ENCODE results near the gene TPSAB1.

TPSAB1 gene

DNA sequence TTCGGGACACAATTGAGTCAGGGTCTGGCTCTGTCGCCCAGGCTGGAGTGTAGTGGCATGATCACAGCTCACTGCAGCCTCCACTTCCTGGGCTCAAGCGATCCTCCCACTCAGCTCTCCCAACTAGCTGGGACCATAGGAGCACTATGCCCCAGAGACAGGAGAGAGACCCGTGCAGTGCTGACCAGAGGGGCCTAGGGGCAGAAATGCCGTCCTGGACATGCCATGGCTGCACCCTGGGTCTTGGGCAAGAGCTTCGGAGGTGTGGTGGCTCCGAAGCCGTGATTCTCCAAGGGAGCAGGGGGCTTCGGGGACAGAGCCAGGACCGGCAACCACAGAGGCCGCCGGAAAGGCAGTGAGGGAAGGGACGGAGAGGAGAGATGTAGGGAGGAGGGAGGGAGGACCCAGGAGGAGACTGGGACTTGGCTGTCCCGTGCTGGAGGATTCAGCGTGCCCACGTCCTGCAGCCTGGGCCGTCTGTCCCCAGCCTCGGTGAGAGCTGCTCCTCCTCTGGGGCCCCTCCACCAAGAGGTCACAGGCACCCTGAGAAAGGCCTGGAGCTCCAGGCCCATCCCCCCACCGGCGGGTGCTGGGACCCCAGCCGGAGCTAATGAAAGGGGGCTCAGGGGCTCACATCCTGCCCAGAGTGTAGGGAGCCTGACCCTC is 37.2 kb downstream of the TPSAB1 start:
- no peak overlapping the region for H3K4me3 ChIP-seq (ENCODE audit: low read length)
- no peak overlapping the region for H3K27ac ChIP-seq (ENCODE audit: low read length)
- no peaks in the 10 kb centered on the region for H3K9me3 ChIP-seq (ENCODE audit: insufficient read depth, low read depth, low read length)
- no peaks in the 10 kb centered on the region for H3K4me1 ChIP-seq (ENCODE audit: insufficient read depth, low read length)
- no peak overlapping the region for H3K9ac ChIP-seq (ENCODE audit: low read depth, low read length)
- H3K27me3 ChIP-seq (ENCODE audit: insufficient read depth, low read length), result no peaks in the 10 kb centered on the region; the same call in 1 of the 2 replicates
- no peaks in the 10 kb centered on the region for H3K36me3 ChIP-seq (ENCODE audit: insufficient read depth, low read depth, low read length)

DNA sequence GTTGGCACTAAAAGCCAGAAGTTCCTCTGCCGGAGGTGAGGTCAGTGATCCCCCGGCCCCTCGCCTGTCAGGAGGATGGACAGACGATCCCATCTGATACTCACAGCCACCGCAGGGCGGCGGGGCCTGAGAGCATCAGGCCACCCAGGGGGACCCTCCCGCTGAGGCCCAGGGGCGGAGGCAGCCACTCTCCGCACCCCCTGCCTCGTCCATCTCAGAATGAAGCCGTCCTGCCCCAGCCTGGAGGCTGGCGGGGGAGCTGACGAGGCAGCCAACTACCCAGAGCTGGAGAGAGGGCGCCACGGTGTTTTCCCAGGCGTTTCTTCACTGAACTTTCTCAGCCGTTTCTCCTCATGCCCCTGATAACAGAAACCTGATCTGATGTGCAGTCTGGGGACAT is 38.0 kb downstream of the TPSAB1 start:
- Histone ChIP-seq H3K4me1 (ENCODE audit: insufficient read depth, low read length) (no peaks in the 10 kb centered on the region), H3K4me3 (ENCODE audit: low read length) (no peak overlapping the region), H3K36me3 (ENCODE audit: insufficient read depth, low read depth, low read length) (no peaks in the 10 kb centered on the region), H3K9me3 (ENCODE audit: insufficient read depth, low read depth, low read length) (no peaks in the 10 kb centered on the region), H3K9ac (ENCODE audit: low read depth, low read length) (no peak overlapping the region), H3K27ac (ENCODE audit: low read length) (no peak overlapping the region), H3K27me3 (ENCODE audit: insufficient read depth, low read length) (peaks cover under 1% of the 10 kb centered on the region; the same call in 1 of the 2 replicates)

DNA sequence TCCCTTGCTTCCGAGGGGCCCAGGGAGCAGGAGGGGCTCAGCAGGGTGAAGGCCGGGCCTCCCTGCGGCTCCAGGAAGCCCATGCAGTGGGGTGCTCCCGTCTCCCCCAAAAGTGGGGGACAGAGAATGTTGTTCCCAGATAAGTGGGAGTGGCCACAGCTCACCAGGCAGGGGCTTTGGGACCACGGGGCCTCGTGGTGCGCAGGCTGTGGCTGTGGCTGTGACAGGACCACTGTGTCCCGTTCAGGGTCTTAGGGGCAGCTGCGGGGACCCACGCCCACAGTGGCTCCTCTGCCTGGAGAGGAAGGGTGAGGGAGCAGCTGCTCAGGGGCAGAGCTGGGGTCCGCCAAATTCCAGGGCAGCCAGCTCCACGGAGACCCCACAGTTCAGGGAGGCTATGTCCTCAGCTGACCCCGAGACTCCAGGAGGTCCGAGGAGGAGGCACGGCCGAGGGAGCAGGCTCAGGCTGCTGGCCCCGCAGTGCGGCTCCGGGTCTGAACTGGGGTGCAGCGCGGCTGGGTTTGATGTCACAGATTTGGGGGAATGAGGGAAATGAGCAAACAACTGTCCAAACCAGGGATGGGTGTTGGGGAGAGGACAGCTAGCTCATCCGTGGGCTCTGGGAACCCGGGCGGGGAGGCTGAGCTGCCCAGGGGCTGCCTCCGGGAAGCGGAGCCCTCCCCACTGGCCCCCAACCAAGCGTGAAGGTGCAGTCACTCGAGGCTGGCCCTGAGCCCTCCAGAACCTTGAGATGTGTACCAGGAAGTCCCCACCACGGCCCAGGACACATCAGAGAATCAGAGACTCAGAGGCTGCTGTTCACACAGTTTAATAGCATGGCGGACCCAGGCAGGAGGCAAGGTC is 38.8 kb downstream of the TPSAB1 start:
- H3K9ac ChIP-seq (ENCODE audit: low read depth, low read length), result no peak overlapping the region
- no peaks in the 10 kb centered on the region for H3K4me1 ChIP-seq (ENCODE audit: insufficient read depth, low read length)
- H3K4me3 ChIP-seq (ENCODE audit: low read length), result no peak overlapping the region
- no peak overlapping the region for H3K27ac ChIP-seq (ENCODE audit: low read length)
- no peaks in the 10 kb centered on the region for H3K9me3 ChIP-seq (ENCODE audit: insufficient read depth, low read depth, low read length)
- H3K27me3 ChIP-seq (ENCODE audit: insufficient read depth, low read length), result peaks cover 6% of the 10 kb centered on the region; the same call in 1 of the 2 replicates
- H3K36me3 ChIP-seq (ENCODE audit: insufficient read depth, low read depth, low read length), result no peaks in the 10 kb centered on the region

DNA sequence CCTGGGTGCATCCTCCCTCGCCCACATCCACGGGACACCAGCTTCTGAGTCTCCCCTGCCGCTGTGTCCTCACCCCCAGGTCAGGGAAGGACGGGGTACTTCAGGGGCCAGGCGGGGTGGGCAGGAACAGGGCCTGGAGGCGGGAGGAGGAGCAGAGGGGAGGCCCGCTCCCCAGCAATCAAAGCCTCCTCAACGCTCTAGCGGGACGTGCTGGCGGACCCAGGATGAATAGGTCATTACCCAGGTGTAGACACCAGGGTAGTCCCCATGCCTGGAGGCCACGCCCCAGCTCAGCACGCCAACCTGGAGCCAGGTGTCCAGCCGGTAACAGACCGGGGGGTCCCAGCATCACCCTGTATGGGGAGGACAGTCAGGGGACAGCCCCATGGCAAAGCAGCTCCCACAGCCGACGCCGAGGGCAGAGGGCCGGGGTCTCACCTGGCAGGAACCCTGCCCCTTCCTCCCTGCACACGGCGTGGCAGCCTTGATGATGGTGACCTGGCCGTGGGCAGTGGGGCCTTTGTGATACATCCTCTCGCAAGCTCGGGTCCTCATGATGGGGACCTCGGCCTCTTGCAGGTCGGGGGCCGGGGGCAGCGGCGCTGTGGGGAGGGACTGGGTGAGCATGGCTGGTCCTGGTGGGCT is 39.6 kb downstream of the TPSAB1 start:
- H3K9me3 ChIP-seq (ENCODE audit: insufficient read depth, low read depth, low read length), result no peaks in the 10 kb centered on the region
- H3K27ac ChIP-seq (ENCODE audit: low read length), result no peak overlapping the region
- H3K36me3 ChIP-seq (ENCODE audit: insufficient read depth, low read depth, low read length), result no peaks in the 10 kb centered on the region
- H3K27me3 ChIP-seq (ENCODE audit: insufficient read depth, low read length), result peaks cover 6% of the 10 kb centered on the region; the same call in 1 of the 2 replicates
- H3K9ac ChIP-seq (ENCODE audit: low read depth, low read length), result no peak overlapping the region
- H3K4me3 ChIP-seq (ENCODE audit: low read length), result no peak overlapping the region
- H3K4me1 ChIP-seq (ENCODE audit: insufficient read depth, low read length), result no peaks in the 10 kb centered on the region

DNA sequence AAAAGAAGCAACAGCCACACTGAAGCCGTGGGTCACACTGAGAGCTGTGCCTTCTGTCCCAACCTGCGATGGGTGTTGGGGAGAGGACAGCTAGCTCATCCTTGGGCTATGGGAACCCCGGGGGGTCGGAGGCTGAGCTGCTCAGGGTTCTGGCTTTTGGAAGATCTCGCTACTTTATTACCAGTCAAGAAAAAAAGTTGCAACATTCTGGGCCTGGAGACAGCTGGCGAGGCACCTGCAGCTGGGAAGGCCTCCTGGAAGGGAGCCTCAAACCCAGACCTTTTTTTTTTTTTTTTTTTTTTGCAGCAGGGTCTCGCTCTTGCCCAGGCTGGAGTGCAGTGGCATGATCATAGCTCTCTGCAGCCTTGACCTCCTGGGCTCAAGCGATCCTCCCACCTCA is 40.3 kb downstream of the TPSAB1 start:
- H3K9me3 ChIP-seq (ENCODE audit: insufficient read depth, low read depth, low read length), result no peaks in the 10 kb centered on the region
- no peak overlapping the region for H3K27ac ChIP-seq (ENCODE audit: low read length)
- no peak overlapping the region for H3K9ac ChIP-seq (ENCODE audit: low read depth, low read length)
- peaks cover 6% of the 10 kb centered on the region; the same call in 1 of the 2 replicates for H3K27me3 ChIP-seq (ENCODE audit: insufficient read depth, low read length)
- no peak overlapping the region for H3K4me3 ChIP-seq (ENCODE audit: low read length)
- H3K36me3 ChIP-seq (ENCODE audit: insufficient read depth, low read depth, low read length), result no peaks in the 10 kb centered on the region
- H3K4me1 ChIP-seq (ENCODE audit: insufficient read depth, low read length), result no peaks in the 10 kb centered on the region

DNA sequence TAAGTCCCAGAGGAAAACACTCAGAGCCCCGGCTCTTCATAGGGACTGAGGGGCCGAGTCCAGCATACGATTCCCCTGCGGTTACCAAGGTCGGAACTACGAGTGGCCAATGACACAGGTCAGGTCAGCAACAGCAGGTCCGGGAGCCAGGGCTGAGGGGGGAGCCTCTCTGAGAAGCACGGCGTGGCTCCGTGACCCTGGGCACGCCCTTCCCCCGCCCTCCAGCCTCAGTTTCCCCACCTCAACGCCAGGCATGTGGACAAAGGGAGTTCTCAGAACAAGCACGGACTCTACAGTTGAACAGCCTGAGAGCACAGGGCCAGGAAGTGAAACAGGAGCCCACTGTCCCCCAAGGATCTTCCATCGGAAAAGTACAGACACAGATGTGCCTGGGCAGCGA is 41.0 kb downstream of the TPSAB1 start:
- no peak overlapping the region for H3K27ac ChIP-seq (ENCODE audit: low read length)
- peaks cover 7% of the 10 kb centered on the region; the same call in 1 of the 2 replicates for H3K27me3 ChIP-seq (ENCODE audit: insufficient read depth, low read length)
- H3K36me3 ChIP-seq (ENCODE audit: insufficient read depth, low read depth, low read length), result no peaks in the 10 kb centered on the region
- H3K4me3 ChIP-seq (ENCODE audit: low read length), result no peak overlapping the region
- no peaks in the 10 kb centered on the region for H3K4me1 ChIP-seq (ENCODE audit: insufficient read depth, low read length)
- H3K9ac ChIP-seq (ENCODE audit: low read depth, low read length), result no peak overlapping the region
- no peaks in the 10 kb centered on the region for H3K9me3 ChIP-seq (ENCODE audit: insufficient read depth, low read depth, low read length)

DNA sequence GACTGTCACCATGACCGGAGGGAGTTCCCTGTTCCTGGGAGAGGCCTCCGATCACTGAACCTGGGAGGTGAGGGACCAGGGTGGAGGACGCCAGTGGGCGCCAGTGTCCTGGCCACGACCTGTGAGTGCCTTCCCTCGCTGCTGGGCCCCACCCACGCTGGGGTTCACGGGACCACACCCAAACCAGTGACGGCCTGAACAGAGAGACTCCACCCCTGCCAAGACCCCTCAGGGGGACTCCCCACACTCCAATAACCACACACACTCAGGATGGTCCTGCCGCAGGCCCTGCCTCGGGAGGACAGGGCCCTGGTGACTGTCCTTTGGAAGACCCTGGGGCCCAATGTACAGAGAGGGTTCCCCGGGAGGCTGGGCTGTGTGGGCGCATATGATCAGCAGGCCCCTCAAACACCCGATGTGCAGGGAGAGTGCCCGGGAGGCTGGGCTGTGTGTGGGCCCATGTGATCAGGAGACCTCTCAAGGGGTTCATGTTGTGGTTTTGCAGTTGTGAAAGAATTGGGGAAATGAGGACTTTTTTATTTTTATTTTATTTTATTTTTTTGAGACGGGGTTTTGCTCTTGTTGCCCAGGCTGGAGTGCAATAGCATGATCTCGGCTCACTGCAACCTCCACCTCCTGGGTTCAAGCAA is 41.9 kb downstream of the TPSAB1 start:
- Histone ChIP-seq H3K27me3 (ENCODE audit: insufficient read depth, low read length) (peaks cover 12% of the 10 kb centered on the region), H3K27ac (ENCODE audit: low read length) (no peak overlapping the region), H3K9me3 (ENCODE audit: insufficient read depth, low read depth, low read length) (no peaks in the 10 kb centered on the region), H3K4me1 (ENCODE audit: insufficient read depth, low read length) (no peaks in the 10 kb centered on the region), H3K4me3 (ENCODE audit: low read length) (no peak overlapping the region), H3K9ac (ENCODE audit: low read depth, low read length) (no peak overlapping the region), H3K36me3 (ENCODE audit: insufficient read depth, low read depth, low read length) (no peaks in the 10 kb centered on the region)

DNA sequence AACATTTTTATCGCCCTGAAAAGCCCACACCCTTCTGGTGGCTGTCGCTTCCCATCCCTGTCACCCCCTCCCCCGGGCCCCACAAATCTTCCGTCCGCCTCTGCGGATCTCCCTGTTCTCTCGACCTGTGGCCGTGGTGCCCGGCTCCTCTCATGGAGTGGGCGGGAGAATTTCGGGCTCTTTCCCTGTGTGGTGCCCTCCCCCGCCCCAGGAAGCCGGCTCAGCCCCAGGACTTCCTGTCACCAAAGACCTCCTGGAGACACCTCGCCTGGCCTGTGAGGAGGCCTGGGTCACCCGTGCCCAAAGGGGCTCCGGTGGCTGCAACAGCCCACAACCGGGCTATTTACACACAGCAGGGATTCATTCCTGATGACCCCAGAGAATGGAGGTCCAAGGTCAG is 42.8 kb downstream of the TPSAB1 start:
- Histone ChIP-seq H3K36me3 (ENCODE audit: insufficient read depth, low read depth, low read length) (no peaks in the 10 kb centered on the region), H3K9me3 (ENCODE audit: insufficient read depth, low read depth, low read length) (no peaks in the 10 kb centered on the region), H3K4me1 (ENCODE audit: insufficient read depth, low read length) (no peaks in the 10 kb centered on the region), H3K9ac (ENCODE audit: low read depth, low read length) (no peak overlapping the region), H3K27ac (ENCODE audit: low read length) (no peak overlapping the region), H3K27me3 (ENCODE audit: insufficient read depth, low read length) (peaks cover 21% of the 10 kb centered on the region), H3K4me3 (ENCODE audit: low read length) (no peak overlapping the region)

DNA sequence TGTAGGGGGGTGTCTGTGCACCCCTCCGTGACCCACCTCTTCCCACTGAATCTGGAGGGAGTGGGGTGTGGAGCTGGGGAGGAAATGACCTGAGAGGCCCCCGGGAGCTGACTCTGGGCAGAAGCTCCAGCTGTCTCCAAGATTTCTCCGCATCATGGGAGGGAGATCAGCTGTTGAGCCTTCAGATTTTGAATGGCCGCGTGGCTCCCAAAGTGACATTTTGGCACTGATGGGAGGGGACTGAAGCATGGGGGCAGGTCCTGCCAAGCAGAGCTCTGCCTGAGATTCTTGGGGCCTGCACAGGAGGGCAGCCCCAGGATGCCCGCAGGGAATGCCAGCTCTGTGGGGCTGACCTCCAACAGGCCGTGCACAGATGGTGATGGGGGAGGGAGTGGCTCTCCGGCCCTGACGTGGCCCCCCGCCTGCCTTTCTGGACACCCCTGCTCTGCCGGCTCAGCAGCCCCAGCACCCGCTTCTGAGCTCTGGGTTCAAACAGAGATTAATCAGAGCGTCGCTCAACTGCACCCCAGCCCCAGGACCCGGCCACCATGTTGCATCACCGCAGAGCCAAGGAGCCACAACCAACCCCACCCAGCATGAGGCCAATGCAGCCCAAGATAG is 43.6 kb downstream of the TPSAB1 start:
- Histone ChIP-seq H3K36me3 (ENCODE audit: insufficient read depth, low read depth, low read length) (no peaks in the 10 kb centered on the region), H3K27ac (ENCODE audit: low read length) (no peak overlapping the region), H3K4me3 (ENCODE audit: low read length) (no peak overlapping the region), H3K27me3 (ENCODE audit: insufficient read depth, low read length) (peaks cover 29% of the 10 kb centered on the region), H3K9ac (ENCODE audit: low read depth, low read length) (no peak overlapping the region), H3K9me3 (ENCODE audit: insufficient read depth, low read depth, low read length) (no peaks in the 10 kb centered on the region), H3K4me1 (ENCODE audit: insufficient read depth, low read length) (no peaks in the 10 kb centered on the region)

DNA sequence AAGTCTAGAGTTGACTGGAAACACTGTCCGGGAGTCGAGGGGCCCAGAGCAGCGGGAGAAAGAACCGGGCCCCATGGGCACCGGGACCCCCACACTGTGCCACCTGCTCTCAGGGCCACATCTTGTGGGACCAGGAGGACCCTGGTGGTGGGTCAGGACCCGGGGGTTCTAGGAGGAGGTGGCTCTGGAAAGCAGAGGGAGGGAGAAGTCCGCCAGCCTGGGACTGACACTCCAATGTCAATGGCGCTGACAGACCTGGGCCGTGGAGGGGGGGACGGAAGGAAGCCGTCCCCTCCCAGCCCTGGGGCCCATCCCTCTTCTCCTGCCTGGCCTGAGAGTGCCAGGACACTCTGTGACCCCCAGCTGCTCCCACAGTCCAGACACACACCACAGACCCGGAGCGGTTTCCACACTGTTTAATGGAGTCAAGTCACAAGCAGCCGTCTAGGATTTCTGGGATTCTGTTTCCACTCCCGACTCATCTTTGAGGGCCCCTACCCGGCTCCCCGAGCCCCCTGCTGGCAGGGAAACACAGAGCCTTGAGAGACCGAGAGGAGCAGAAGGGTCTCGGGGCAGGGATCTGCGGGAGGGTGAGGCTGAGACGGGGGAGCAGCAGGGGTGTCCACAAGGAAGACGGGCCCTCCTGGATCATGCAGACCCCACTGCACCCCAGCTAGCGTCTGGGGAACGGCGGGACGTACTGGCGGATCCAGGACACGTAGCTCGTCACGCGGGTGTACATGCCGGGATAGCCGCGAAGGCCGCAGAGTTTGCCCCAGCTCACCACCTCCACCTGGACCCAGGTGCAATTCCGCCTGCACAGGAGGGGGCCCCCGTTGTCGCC is 45.4 kb downstream of the TPSAB1 start:
- Histone ChIP-seq H3K27ac (ENCODE audit: low read length) (no peak overlapping the region), H3K9me3 (ENCODE audit: insufficient read depth, low read depth, low read length) (no peaks in the 10 kb centered on the region), H3K4me3 (ENCODE audit: low read length) (no peak overlapping the region), H3K36me3 (ENCODE audit: insufficient read depth, low read depth, low read length) (no peaks in the 10 kb centered on the region), H3K9ac (ENCODE audit: low read depth, low read length) (no peak overlapping the region), H3K27me3 (ENCODE audit: insufficient read depth, low read length) (peaks cover 47% of the 10 kb centered on the region), H3K4me1 (ENCODE audit: insufficient read depth, low read length) (peaks cover 6% of the 10 kb centered on the region; the same call in 1 of the 2 replicates)
